Activated CD4-positive, CD25-positive, alpha-beta regulatory T cell (primary cell): ENCODE data around the gene ALDH3B2.
"Not testable (repeated sequence)": the region's sequence is repeated elsewhere in the genome, so short reads cannot be mapped to it uniquely, and the experiment has no call there.

Source experiments
- DNase-seq, 4 experiments: peaks; one replicate each; lab custom pipeline; 2025; lab: John Stamatoyannopoulos, UW

The ALDH3B2 gene

DNA sequence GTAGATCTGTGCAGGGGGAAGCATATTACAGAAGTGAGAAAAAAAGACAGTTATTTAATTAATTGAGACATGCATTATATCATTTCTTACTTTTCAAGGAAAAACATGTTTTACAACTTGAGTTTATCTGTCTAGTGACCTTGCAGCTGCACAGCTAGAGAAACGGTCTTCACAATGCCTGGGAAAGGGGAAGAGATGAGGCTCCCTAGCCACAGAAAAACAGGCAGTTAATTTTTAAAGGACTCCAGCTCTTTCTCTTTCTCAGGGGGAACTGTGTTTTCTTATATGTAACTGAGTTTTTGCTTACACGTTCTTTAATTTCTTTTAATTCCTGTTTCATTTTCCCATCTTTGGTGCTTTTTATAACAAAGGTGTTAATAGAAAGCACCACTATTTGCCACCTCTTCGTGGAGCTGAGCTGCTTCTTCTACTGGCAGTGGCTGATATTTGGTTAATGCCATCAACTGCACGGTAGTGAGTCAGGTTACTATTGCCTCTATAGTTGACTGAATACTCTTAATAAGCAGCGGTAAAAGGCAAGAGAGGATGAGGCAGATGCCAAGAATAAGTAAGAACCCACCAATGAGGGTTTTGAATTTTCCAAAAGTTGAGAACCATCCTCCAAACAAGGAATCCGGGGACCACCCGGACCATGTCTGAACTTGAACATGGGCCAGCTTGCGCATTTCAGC is 11.4 kb upstream of the ALDH3B2 start:
- not testable (repeated sequence) for DNase-seq

DNA sequence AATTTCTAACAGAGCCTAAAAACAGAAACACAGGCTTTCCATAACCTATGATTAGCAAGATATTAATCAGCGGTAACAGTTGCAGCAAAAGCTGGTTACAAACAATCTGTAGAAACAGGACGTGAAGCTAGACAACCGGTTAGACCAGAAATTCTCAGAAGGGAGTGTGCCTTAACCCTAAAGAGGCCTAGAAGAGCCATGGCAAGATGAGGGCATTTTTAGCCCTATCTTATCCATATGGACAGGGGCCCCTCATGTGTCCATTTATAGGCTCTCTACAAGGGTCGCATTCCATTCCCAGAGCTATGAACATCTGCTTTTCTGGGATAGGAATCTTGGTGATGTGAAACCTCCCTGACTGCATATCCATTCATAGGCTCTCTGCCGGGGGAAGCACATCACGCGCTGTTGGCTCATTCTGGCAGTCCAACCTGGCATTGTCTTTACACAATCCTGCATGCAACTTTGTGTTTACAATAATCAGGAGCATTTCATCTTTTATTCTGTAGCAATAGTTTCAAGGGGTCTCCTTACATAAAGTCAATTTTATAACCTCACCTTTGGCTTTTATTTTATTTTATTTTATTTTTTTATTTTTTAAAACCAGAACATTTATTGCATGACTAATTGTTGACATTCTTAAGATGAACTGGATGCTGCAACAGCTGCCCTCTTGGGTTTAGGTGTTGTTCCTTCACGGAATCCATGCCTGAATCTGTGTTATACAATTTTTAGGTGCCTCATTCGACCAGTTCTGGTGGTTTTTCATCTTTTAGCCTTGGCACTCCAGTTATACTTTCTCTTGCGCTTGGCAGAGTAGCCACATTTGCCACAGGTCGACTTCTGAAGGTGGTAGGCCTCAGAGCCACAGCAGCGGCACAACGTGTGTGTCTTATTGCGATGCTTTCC is 8.0 kb upstream of the ALDH3B2 start:
- not testable (repeated sequence) for DNase-seq

DNA sequence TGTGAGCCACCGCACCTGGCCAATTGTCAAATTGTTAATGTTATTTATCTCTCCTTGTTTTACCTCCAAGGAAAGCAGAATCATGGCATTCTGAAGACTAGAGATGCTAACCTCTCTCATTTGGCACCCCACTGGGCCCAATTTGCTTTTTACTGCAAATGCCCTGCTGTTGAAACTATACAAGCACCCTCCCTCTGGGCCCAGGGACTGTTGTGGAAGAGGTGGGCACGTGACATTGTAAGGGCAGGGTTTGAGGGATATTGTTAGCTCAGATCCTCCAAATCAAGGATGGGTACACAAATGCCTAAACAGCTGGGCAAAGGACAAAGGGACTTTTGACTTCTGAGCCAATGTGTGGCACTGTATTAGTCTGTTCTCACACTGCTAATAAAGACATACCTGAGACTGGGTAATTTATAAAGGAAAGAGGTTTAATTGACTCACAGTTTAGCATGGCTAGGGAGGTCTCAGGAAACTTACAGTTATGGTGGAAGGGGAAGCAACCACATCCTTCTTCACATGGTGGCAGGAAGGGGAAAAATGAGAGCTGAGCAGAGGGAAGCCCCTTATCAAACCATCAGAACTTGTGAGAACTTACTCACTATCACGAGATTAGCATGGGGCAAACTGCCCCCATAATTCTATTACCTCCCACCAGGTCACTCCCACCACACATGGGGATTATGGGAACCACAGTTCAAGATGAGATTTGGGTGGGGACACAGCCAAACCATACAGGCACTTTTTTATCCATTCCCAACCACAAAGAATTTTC is 6.5 kb upstream of the ALDH3B2 start:
- no peak for DNase-seq

DNA sequence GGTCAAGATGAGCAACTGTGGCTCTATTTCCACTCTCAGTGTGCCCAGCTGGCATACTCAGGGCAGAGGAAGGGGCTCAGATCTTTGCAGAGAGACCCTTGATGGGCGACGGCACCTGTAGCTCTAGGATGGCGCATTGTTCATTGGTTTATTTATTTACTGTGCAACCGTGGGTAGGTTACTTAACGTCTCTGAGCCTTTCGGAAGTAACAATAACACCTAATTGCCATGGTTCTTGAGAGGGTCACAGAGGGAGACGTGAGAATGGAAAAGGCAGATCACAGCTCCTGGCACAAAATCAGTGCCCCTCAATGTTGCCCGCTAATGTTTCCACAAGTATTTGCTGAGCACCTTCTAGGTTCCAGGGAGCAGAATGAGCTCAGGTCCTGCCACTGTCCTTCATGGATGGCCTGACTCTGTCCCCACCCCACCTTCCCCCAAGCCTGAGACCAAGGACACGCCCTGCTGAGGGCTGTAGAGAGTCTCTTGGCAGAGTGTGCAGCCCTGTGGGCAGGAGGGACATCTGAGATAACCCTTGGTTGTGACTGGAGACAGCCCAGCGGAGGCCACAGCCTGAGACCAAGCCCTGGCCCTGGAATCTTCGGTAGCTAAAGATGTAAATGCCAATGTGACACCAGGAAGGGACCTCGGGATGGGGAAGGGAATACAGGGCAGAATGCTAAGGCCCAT is 780 bp upstream of the ALDH3B2 start:
- DNase-seq: no peak

DNA sequence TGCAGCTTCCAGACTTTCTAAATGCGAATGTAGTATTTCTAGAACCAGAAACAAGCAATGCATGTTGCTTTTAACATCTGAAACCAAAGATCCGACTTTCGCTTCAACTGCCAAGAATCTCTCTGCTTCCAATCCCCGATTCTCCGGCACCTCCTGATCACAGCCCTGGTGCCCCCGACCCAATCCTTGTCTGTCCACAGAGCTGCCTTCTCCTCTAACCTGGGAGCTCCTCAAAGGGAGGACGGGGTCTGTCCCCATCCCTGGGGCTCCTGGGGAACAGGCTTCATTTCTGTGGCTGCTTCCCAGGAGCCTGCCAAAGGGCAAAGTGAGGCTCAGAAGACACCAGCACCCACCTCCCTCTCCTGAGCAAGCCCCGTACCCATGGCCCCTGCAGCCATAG is 521 bp downstream of the ALDH3B2 start:
- DNase-seq: no peak

DNA sequence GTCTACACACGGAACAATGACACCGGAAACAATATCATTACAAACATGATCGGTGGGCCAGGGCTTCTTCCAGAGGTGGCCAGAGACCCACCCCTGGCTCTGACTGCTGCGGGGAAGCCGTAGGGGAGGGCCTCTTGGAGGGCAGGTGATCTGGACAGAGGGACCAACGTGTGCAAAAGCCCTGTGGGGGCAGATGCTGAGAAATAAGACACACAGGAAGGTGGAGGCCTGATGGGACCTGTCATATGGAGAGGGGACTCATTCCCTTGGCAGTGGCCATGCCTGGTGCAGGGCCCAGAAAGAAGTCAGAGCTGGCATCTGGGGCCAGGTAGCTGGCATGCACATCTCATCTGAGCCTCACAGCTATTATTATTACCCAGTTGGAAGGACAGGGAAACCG is 1.1 kb downstream of the ALDH3B2 start:
- no peak for DNase-seq

DNA sequence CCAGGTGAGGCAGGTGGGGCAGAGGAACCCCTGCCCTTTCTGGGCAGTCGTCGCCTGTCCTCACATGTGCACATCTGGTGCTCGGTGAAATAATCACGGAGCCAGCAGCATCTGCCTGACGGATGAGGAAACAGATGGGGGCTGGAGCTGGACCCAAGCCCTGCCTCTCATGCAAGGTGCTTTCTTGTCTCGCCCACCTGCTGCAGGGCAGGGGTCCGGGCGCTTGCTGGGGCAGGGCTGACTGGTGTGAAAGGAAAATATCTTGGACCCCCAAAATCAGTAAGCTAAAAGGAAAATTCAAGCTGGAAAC is 3.3 kb downstream of the ALDH3B2 start:
- no peak for DNase-seq

DNA sequence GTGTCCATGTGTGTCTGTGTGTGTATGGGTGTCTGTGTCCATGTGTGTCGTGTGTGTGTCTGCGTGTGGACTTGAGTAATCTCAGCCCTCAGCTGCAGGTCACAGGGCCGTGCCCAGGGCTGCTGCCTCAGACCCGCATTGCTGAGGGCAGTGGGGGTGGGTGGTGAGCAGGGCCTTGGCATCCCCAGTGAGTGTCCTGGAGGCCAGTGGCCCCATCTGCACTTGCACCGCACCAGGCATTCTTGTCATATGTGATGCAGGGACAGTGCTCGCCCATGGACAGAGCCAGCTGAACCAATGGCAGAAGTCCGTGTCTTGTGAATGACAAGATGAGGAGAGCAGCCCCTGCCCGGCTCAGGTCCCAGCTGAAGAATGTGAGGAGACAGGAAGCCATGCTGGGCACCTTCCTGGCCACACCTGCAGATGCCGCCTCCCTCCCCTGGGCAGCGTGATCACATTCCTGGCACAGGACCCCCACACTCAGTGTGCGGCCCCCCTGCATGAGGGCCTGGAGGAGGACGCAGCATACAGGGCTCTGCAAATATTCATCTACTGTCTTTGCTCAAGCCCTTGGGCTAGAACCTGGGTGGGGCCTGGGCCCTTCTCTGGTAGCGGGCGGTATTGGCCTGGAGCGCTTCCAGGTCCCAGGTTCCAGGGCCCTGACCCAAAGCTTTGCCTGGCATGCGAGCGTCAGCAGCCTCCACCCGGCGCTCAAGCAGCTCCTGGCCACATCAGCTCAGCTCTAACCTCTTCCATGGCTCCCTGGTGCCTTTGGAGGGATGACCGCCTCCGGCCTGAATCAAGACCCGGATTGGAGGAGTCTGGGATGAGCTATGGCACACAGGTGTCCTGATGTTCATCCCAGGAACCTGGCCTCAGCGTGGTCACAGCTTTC is 3.9 kb downstream of the ALDH3B2 start:
- DNase-seq: no peak

DNA sequence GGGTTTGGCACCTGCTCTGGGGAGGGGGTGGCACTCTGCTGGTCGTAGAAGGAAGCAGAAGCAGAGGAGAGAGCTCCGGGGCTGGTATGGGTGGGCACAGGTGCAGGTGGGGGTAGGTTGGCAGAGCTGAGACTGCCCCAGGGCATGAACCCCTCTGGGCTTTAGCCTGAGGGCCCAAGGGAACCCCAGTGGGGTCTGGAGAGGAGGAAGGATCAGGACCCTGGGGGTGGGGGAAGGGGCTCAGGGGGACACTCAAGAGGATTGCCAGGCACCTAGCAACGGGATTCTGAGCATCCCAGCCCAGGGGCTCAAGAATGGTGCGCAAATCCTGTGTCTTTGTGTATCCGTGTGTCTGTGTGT is 6.3 kb downstream of the ALDH3B2 start:
- DNase-seq: no peak

DNA sequence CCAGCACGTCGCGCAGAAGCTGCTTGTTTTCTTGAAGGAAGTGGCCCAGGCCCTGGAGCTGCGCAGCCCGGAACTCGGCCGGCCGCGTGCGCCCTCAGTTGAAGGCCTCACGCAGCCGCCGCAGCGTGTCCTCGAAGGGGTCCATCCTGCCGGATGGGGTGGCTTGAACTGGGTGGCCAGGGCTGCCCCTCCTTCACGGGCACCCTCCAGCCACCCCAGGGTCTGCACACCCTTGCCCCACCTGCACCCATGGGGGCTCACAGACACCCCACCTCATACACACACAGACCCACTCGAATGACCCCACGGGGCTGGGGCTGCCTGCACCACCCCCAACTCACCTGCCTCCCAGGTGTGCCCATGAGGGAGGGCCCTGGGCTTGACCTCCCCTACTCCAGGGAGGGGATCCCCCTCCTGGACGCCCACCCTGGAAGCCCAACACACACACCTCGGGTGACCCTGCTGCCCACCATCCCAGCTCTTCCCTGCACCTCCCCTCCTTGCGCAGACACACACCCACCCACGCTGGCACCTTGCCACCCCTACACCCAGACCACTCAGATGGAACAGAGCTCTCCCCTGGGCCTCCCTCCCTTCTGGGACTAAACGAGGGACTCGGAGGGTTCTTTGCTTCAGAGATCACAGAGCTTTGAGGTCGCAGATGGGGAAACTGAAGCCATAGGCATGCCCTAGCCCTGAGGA is 6.8 kb downstream of the ALDH3B2 start:
- DNase-seq: no peak

DNA sequence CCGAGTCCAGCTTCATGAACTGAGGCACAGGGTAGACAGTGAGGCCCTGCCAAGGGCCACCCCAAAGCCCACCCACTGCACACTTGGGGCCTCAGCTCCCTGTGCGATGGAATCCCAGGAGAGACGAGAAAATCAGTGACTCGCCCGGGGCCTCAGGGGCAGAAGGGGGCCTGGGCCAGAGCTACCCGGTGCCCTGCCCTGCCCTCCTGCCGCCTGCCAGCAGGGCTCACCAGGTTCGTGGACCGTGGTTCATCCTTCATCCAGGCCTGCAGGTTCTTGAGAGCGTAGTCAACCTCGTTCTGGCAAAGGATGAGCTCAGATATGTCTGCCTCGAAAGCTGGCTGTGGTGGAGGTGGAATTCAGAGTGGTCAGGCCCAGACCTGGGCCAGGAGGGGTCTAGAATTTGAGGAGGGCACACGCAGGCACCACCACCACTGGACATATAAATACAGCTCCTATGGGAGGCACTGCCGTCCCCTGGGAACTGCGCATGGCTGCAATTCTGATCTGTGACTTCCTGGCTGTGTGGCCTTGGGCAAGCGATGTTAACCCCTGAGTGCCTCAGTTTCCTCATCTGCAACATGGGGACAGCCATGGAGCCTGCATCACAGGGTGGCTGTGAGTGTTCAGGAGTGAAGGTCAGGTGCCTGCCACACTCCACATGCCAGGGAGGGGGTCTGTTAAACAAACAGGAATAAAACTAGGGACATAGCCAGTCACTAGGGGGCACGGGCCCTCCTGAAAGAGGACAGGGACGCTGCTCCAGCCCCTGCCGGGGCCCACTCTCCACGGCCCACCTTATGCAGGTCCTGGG is 7.5 kb downstream of the ALDH3B2 start:
- DNase-seq: no peak

DNA sequence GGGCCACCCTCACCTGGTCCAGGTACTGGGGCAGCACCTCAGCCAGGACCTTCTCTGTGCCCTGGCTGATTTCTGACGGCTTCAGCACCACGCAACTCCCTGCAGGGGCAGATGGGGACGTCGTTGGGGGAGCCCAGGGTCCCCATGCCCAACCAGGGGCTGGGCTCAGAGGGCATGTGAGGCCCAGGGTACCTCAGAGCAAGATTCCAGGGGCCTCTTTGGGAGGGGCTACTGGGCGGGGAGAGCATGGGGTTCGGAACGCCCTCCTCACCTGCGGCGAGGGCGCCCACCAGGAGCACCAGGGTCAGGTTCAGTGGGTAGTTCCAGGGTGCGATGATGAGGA is 8.1 kb downstream of the ALDH3B2 start:
- no peak for DNase-seq

DNA sequence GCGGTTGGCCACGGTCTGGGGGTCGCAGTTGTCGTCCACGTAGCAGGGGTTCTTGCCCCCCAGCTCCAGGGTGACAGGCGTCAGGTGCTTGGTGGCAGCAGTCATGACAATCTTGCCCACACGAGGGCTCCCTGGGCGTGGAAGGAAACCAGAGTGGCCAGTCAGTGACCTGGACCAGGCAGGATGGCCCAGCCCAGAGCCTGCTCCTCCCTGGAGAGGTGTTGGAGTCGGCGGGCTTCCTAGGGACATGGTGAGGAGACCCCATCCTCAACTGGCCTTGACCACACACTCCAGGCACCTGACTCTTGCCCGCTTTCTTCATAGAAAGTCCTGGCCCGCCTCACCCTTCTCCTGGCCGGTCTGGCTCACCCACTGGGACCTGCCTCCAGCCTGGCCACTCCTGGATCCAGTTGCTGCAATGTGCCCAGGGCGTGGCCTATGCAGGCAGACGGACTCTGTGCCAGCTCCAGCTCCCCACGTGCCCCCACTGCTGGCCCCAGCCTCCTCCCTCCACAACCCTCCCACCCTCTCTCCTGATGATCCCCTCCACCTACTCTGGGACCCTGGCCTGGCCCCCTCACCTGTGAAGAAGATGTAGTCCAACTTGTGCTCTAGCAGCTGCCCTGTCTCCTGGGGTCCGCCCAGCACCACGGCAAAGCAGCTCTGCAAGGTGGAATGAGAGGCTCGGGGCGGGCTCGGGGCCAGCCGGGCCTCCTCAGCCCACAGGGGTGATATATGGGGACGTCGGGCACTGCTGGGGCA is 8.7 kb downstream of the ALDH3B2 start:
- DNase-seq: no peak

DNA sequence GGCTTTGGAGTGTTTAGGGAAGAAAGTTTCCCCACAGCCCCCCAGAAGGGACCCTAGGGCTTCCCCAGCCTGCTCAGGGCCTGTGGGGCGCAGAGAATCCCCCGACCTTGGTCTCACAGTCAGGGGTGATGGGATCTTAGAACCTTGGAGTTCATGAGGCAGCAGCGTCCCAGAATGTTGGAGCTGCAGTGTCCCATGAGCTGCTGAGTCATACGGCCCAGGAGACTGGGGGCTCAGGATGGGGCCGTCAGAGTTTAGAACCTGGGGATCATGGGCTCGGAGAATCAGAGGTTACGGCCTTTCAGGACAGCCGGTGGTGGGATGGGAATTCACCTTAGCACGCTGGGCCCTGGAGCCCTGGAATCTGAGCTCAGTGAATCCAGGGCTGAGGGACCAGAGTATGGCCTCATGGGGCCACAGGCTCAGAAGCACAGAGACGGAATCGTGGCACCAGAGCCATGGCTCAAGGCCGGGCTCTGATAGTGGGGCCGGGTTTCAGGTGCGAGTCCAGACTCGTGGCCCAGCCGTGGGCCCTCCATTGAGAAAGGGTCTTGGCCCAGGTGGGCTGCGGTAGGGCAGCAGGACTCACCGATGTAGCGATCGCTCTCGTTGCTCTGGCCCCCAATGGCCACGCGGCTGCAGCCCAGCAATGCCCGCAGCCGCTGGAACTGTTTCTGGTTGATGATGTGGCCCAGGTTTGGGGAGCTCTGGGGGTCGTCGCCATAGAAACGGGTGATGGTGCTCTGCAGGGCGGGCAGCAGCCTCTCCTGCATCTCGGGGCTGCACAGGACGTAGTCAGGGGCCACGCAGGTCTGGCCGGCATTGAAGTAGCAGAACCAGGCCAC is 9.5 kb downstream of the ALDH3B2 start:
- no peak for DNase-seq

DNA sequence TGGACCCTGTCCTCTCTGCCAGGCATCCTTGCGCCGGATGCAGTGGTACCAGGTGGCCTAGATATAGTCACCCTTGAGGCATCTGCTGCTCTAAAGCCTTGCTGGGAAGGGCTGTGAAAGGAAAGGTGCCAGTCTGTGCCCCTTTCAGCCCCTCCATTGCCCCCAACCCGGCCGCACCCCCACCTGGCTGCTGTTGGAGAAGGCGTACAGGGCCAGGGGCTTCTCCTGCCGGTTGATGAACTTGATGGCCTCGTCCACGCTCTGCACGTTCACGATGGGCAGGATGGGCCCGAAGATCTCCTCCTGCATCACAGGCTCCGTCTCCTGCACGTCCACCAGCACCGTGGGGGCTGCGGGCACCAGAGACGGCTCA is 10.2 kb downstream of the ALDH3B2 start:
- no peak for DNase-seq

DNA sequence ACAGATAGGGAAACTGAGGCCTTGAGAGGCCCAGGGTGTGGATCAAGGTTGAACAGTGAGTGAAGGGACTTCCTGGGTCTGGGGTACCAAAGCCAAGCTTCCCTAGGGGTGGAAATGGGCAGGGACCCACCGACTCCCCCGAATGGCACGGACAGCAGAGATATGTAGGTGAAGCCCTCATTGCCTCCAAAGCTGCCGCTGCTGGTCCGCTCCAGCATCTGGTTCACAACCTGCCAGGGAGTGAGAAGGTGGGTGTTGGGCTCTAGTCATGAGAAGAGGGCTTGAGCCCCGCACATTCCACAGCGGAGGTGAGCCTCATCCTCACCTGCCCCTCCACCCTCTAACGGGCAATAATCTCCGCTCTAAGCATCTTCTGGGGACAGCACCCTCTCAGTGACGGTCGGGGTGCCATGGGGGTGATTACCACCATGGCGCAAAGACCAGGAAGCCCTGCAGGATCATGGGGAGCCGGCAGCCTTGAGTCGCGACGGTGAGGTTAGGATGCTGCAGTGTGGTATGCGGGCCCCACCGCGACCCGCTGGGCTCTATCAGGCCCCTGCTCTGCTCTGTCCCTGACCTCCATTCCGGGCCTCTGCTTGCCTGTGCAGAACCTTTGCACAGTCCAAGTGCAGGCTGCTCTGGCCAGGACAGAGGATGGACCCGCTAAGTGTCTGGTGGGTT is 10.8 kb downstream of the ALDH3B2 start:
- no peak for DNase-seq

DNA sequence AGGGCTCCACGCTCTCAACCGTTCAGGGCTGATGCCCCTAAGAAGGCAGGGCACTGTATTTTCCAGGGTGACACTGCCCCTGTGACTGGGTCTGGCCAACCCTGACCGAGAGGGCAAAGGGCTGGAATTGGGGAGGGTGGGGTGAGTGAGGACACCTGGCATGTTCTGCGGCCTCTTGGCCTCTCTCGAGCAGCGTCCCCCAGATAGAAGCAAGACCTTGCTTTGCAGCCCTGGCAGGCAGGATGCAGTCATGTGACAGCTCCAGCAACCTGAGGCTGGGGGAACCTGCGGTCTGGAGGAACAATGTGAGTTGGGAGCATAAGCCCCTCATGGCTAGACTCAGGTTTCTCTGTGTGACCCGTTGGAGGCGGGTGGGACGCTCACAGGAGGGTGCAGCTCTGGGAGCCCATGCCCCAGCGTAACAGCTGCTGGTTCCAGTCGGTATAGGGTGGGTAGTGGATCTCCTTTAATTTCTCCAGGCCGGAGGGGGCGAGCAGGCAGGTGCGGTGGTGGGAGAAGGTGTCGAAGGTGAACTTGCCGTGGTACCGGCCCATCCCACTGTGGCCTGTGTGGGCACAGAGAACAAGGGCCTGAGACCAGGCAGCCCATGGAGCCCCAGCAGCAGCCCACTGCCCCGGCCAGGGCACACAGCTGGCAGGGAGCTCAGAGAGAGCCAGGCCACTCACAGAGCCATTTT is 11.4 kb downstream of the ALDH3B2 start:
- no peak for DNase-seq
